PC-3 (cell line): Measurements from ENCODE around the gene HPN. TPM values are rescaled to one million over a fixed set of nuclear protein-coding genes. Genes with fewer than 3 reads are reported as not detected.

Experiments
- ATAC-seq: fragments of 200-7000 bp; cut with Tn5 transposase; 2 replicates; pipeline ENCODE4 v1.9.1; 2020; ENCODE audit warnings: mild to moderate bottlenecking, moderate library complexity
- BruUV-seq: library from RNA; stranded (reverse); fragments of 400-500 nt; replicated peaks from 2 replicates; lab custom pipeline; 2021; lab: Mats Ljungman, UMichigan
- CTCF ChIA-PET: fragments of 300-600 bp; sonication (Branson Sonifier 250); formaldehyde crosslinking; loops from one replicate; lab custom pipeline; 2022; ENCODE audit warnings: antibody characterized with exemption; lab: Charles Lee
- POLR2A ChIA-PET: fragments of 300-600 bp; sonication (Branson Sonifier 250); formaldehyde crosslinking; loops from one replicate; lab custom pipeline; 2022; ENCODE audit warnings: antibody characterized with exemption; ENCODE audit not compliant: unreplicated experiment; lab: Charles Lee
- DNase-seq: peaks from one replicate; pipeline ENCODE4 v3.0.0-alpha.2; 2015
- H2AFZ ChIP-seq: fragments of 300-600 bp; sonication (generic); 2 replicates; pipeline ENCODE4 v1.6.0; 2016; ENCODE audit warnings: antibody characterized with exemption, low read length
- H3F3A ChIP-seq: fragments of 300-600 bp; sonication (generic); one replicate; pipeline ENCODE4 v1.6.0; 2017; ENCODE audit warnings: antibody characterized with exemption, low read length, control low read depth, mild to moderate bottlenecking; ENCODE audit not compliant: unreplicated experiment
- H3K27ac ChIP-seq: fragments of 300-600 bp; sonication (generic); 2 replicates; pipeline ENCODE4 v1.5.1; 2016; ENCODE audit warnings: mild to moderate bottlenecking, low read length
- H3K27me3 ChIP-seq: fragments of 300-600 bp; sonication (generic); 2 replicates; pipeline ENCODE4 v1.6.1; 2016; ENCODE audit warnings: low read length, mixed read lengths
- H3K36me3 ChIP-seq: fragments of 300-600 bp; sonication (generic); 2 replicates; pipeline ENCODE4 v1.6.1; 2016; ENCODE audit warnings: low read depth, mixed run types, low read length, mixed read lengths
- H3K4me1 ChIP-seq: fragments of 300-600 bp; sonication (generic); 2 replicates; pipeline ENCODE4 v1.5.1; 2016; ENCODE audit warnings: low read length; ENCODE audit not compliant: insufficient read depth
- H3K4me2 ChIP-seq: fragments of 300-600 bp; sonication (generic); 2 replicates; pipeline ENCODE4 v1.6.0; 2016; ENCODE audit warnings: low read length
- H3K4me3 ChIP-seq: fragments of 300-600 bp; sonication (generic); 2 replicates; pipeline ENCODE4 v1.5.1; 2016; ENCODE audit warnings: mild to moderate bottlenecking, low read length, mixed read lengths
- H3K79me2 ChIP-seq: fragments of 300-600 bp; sonication (generic); 2 replicates; pipeline ENCODE4 v1.6.1; 2017; ENCODE audit warnings: low read length, mixed read lengths
- H3K9ac ChIP-seq: fragments of 300-600 bp; sonication (generic); 2 replicates; pipeline ENCODE4 v1.6.0; 2016; ENCODE audit warnings: mild to moderate bottlenecking, low read length
- H3K9me2 ChIP-seq: fragments of 300-600 bp; sonication (generic); replicated peaks from 2 replicates; pipeline ENCODE4 v1.6.1; 2016; ENCODE audit warnings: mixed run types, low read length, mixed read lengths
- H3K9me3 ChIP-seq: fragments of 300-600 bp; sonication (generic); 2 replicates; pipeline ENCODE4 v1.6.1; 2016; ENCODE audit warnings: low read length, mixed read lengths
- H4K20me1 ChIP-seq: fragments of 300-600 bp; sonication (generic); 2 replicates; pipeline ENCODE4 v1.6.1; 2016; ENCODE audit warnings: low read length, mixed read lengths
- CTCF ChIP-seq: fragments of 300-600 bp; sonication (generic); conservative IDR thresholded peaks from 2 replicates; pipeline ENCODE4 v1.5.1; 2017; ENCODE audit warnings: antibody characterized with exemption, low read depth, mild to moderate bottlenecking, low read length
- EZH2 ChIP-seq: fragments of 300-600 bp; sonication (generic); IDR thresholded peaks from one replicate; pipeline ENCODE4 v1.6.1; 2017; ENCODE audit warnings: antibody characterized with exemption, mild to moderate bottlenecking, low read length; ENCODE audit not compliant: unreplicated experiment
- EZH2phosphoT487 ChIP-seq: fragments of 300-600 bp; sonication (generic); IDR thresholded peaks from 2 replicates; pipeline ENCODE4 v1.6.1; 2018; ENCODE audit warnings: mild to moderate bottlenecking, antibody characterized with exemption, low read length, borderline replicate concordance
- intact Hi-C: fragments of 100-400 bp; cut with micrococcal nuclease; formaldehyde crosslinking; loops from 2 replicates; pipeline ENCODE4 v1.9.0; 2023
- total RNA-seq: library from RNA; depleted of rRNA; stranded (reverse); fragments of >200 nt; gene quantifications from 2 replicates; pipeline ENCODE4 v1.2.3, GENCODE V29; 2014

Gene HPN
- total RNA-seq, 1 experiment from 2014 or later = 0.18 TPM

DNA sequence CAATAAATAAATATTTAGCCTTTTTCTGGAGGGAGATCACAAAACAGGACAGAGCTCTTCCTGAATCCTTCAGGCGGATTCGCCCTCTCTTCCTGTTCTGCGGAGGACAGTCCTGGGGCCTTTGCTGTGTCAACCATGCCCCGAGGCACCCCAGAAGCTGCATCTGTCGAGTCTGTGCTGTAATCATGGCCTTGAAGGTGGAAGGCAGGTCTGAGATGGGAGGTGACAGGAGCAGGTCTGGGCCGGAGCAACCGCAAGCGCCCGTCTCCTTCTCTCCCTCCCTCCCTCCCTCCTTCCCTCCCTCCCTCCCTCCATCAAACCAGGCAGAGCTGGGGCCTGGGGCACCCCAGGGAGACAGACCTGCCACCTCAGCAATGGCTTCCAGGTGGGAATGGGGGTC, 69.5 kb downstream of the HPN start:
- POLR2A ChIA-PET = no interaction called here
- Histone ChIP-seq H3K9me2 (no peaks in the 10 kb centered on the region), H3K9me3 (no peaks in the 10 kb centered on the region), H3K27me3 (no peaks in the 10 kb centered on the region), H3F3A (no peaks in the 10 kb centered on the region), H3K36me3 (no peaks in the 10 kb centered on the region), H3K4me2 (no peak overlapping the region), H2AFZ (no peak overlapping the region), H3K9ac (no peak overlapping the region), H3K27ac (no peak overlapping the region), H3K79me2 (no peaks in the 10 kb centered on the region), H4K20me1 (no peaks in the 10 kb centered on the region), H3K4me1 (peaks cover 25% of the 10 kb centered on the region), H3K4me3 (no peak overlapping the region)
- no peak for TF ChIP-seq CTCF
- TF ChIP-seq EZH2 = no peak
- no peak for TF ChIP-seq EZH2phosphoT487
- BruUV-seq = no TSS peak
- ATAC-seq (no peak), DNase-seq (no peak)
- CTCF ChIA-PET = no interaction called here
- intact Hi-C loops = no loop called here

DNA sequence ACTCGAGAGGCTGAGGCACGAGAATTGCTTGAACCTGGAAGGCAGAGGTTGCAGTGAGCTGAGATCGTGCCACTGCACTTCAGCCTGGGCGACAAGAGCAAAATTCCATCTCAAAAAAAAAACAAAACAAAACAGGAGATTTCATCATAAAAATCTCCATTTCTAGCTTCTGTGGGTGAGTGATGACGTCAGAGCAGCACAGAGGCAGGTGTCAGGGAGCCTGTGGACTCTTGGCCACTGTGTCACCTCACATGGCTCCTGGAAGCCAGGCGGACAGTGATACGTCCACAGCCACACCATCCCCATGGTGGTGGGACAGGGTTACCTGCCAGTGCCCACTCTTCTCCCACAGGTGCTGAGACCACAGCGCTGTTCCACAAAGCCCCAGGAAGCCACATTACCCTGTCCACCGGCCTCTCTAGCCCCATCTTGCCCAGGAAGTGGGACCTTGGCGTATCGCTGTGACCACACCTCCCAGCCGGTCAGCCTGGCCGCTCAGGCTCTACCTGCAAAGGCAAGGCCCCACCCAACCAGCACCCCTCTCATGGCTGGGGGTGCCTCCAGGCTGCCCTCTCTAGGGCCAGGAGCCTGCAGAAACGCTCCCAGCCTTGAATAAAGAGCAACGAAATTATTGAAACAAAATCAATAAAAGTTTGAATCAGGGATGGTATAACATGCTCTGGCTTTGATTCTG, 71.6 kb downstream of the HPN start:
- H3K36me3 ChIP-seq = no peaks in the 10 kb centered on the region
- DNase-seq (no peak), ATAC-seq (no peak)
- H3K79me2 ChIP-seq = peaks cover 18% of the 10 kb centered on the region
- TF ChIP-seq EZH2 (no peak), CTCF (no peak), EZH2phosphoT487 (no peak)
- H3K4me3 ChIP-seq = no peak overlapping the region
- intact Hi-C loops = no loop called here
- H3K9ac ChIP-seq = no peak overlapping the region
- POLR2A ChIA-PET = no interaction called here
- no peaks in the 10 kb centered on the region for H3F3A ChIP-seq
- no peak overlapping the region for H3K27ac ChIP-seq
- no peaks in the 10 kb centered on the region for H3K27me3 ChIP-seq
- H3K9me2 ChIP-seq = no peaks in the 10 kb centered on the region
- H3K4me1 ChIP-seq = peaks cover 31% of the 10 kb centered on the region
- no peaks in the 10 kb centered on the region for H3K9me3 ChIP-seq
- CTCF ChIA-PET = no interaction called here
- no TSS peak for BruUV-seq
- no peak overlapping the region for H3K4me2 ChIP-seq
- no peaks in the 10 kb centered on the region for H4K20me1 ChIP-seq
- H2AFZ ChIP-seq = no peak overlapping the region

DNA sequence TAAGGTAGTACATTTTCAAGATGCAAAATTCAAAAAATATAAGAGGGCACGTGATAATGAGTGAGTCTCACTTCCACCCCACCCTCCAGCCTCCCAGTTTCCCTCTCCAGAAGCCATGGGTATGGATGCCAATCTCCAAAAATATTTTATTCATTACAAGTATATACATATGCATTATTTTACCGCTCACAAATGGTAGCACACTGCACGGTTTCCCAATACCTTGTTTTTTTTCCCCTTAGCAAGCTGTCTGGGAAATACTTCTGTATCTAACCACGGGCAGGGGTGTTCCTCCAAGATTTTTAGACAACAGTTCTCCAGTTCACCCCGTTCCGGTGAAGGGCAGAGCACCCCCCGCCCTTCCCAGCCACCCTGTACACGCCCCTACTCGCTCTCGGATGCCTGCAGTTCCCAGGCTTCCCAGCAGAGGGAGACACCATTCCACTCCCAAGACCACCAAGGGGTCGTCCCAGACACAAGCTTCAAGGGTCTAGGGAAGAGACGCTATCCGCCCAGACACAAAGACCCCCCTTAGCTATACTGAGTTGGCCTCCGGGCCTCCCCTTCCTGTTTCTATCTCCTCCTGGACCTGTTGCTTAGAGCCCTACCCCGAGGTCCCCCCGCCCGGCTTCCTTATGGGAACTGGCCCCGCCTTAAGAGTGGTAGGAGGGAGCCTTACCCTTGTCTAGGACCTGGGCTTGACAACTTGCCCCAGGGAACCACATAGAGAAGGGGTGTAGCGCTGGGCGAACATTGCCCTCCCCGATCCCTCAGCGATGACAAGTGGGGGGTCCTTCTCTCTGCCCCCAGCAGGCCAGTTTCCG, 73.0 kb downstream of the HPN start:
- TF ChIP-seq EZH2 (no peak), CTCF (peak; percentile 91)
- Histone ChIP-seq H3K27me3 (no peaks in the 10 kb centered on the region), H3F3A (no peaks in the 10 kb centered on the region), H3K27ac (peak overlapping the region; percentile 92), H3K4me2 (peak overlapping the region; percentile 96), H4K20me1 (no peaks in the 10 kb centered on the region), H2AFZ (peak overlapping the region; percentile 90), H3K36me3 (no peaks in the 10 kb centered on the region), H3K9me2 (no peaks in the 10 kb centered on the region), H3K9me3 (no peaks in the 10 kb centered on the region), H3K9ac (peak overlapping the region; percentile 95), H3K4me1 (peaks cover 41% of the 10 kb centered on the region), H3K4me3 (peak overlapping the region; percentile 79), H3K79me2 (peaks cover 23% of the 10 kb centered on the region)
- CTCF ChIA-PET = no interaction called here
- DNase-seq (peak; percentile 62), ATAC-seq (peak; percentile 72)
- POLR2A ChIA-PET = no interaction called here
- intact Hi-C loops = loop anchor here (1.0 kb wide), 1 partner anchor 21 kb away; the partner anchor contains the start of gene LGI4
- no TSS peak for BruUV-seq
